Brain pericyte (primary cell): ENCODE data around the gene VWA8.
A peak's percentile ranks its signal among the peaks of the same experiment; 100 is the strongest.

Experiments used
- DNase-seq: peaks from one replicate; pipeline ENCODE4 v3.0.0-alpha.2; 2012; ENCODE audit warnings: low read depth, low spot score

VWA8 gene

GRCh38 chr13:41691274-41691673, 269.6 kb downstream of the VWA8 start:
- no peak for DNase-seq

- no peak for DNase-seq
Measured at GRCh38 chr13:41682766-41683165, 278.1 kb downstream of the VWA8 start.

- no peak for DNase-seq
Measured at GRCh38 chr13:41682001-41682400, 278.9 kb downstream of the VWA8 start.

GRCh38 chr13:41681587-41681986, 279.3 kb downstream of the VWA8 start:
- no peak for DNase-seq

- no peak for DNase-seq
Measured at GRCh38 chr13:41680900-41681299, 280.0 kb downstream of the VWA8 start.

GRCh38 chr13:41678848-41679247, 282.1 kb downstream of the VWA8 start:
- no peak for DNase-seq

GRCh38 chr13:41678249-41678648, 282.7 kb downstream of the VWA8 start:
- no peak for DNase-seq

- peak; percentile 12 for DNase-seq
Measured at GRCh38 chr13:41675306-41675705, 285.6 kb downstream of the VWA8 start.

GRCh38 chr13:41674246-41674645, 286.7 kb downstream of the VWA8 start:
- DNase-seq: no peak

- DNase-seq: no peak
Measured at GRCh38 chr13:41673640-41674039, 287.3 kb downstream of the VWA8 start.

GRCh38 chr13:41670873-41671443, 290.0 kb downstream of the VWA8 start:
- no peak for DNase-seq

GRCh38 chr13:41668130-41668757, 292.7 kb downstream of the VWA8 start:
- DNase-seq: peak; percentile 83

- no peak for DNase-seq
Measured at GRCh38 chr13:41666644-41667043, 294.3 kb downstream of the VWA8 start.

- no peak for DNase-seq
Measured at GRCh38 chr13:41660411-41660810, 300.5 kb downstream of the VWA8 start.

GRCh38 chr13:41658057-41658661, 302.8 kb downstream of the VWA8 start:
- peak; percentile 65 for DNase-seq

- no peak for DNase-seq
Measured at GRCh38 chr13:41655997-41656396, 304.9 kb downstream of the VWA8 start.

GRCh38 chr13:41654796-41655195, 306.1 kb downstream of the VWA8 start:
- DNase-seq: no peak

GRCh38 chr13:41652735-41653361, 308.1 kb downstream of the VWA8 start:
- no peak for DNase-seq

GRCh38 chr13:41651413-41652058, 309.4 kb downstream of the VWA8 start:
- DNase-seq: no peak

- DNase-seq: no peak
Measured at GRCh38 chr13:41650706-41651105, 310.2 kb downstream of the VWA8 start.

- DNase-seq: no peak
Measured at GRCh38 chr13:41649659-41650058, 311.2 kb downstream of the VWA8 start.

- no peak for DNase-seq
Measured at GRCh38 chr13:41648314-41648935, 312.5 kb downstream of the VWA8 start.
